Measurements from ENCODE around the gene UNKL.

The UNKL gene

GRCh38 chr16:1371054-1371978 is 43.2 kb downstream of the UNKL start:
- no peak for TF ChIP-seq REST (IDR thresholded peaks at IDR 0.05; ENCODE audit: low read depth)

DNA sequence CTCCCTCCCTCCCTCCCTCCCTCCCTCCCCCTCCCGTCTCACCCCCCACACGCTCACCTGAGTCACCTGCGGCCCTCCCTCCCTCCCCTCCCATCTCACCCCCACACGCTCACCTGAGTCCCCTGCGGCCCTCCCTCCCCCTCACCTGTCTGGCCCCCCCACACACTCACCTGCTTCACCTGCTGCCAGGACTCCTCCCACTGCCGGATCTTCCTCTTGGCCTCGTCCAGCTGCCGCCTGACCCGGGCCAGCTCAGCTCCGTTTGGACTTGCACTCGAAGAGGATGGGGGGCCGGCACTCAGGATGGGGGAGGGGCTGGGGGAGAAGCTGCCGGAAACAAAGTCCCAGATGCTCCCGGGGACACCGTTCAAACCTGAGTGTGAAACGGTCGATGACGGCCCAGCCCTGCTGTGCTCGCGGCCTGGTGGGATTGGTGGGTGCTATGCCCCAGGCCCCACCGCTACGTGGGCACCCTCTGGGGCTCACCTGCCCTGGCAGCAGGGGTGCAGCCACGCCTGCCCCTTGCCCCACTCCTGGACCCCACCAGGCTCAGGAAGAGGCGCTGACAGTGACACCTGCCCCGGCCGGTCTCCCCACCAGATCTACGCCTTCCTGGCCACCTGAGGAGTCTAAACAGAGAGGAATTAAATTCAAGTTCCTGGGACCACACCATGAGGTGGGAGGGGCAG is 46.9 kb downstream of the UNKL start:
- TF ChIP-seq ZBTB7A (IDR thresholded peaks at IDR 0.05; ENCODE audit: low read depth) (no peak), TCF12 (IDR thresholded peaks at IDR 0.05; ENCODE audit: low read depth) (no peak), FOXM1 (IDR thresholded peaks at IDR 0.05; ENCODE audit: borderline replicate concordance, low read depth) (no peak), CREB1 (IDR thresholded peaks at IDR 0.05; ENCODE audit: low read depth) (no peak), EGR1 (IDR thresholded peaks at IDR 0.05) (no peak)

GRCh38 chr16:1366712-1367299 is 47.7 kb downstream of the UNKL start:
- no peak for TF ChIP-seq EGR1 (IDR thresholded peaks at IDR 0.05)
- no peak for TF ChIP-seq CEBPB (IDR thresholded peaks at IDR 0.05)
- TF ChIP-seq FOXM1 (IDR thresholded peaks at IDR 0.05; ENCODE audit: borderline replicate concordance, low read depth): no peak

GRCh38 chr16:1366060-1366711 is 48.3 kb downstream of the UNKL start:
- TF ChIP-seq TEAD4 (IDR thresholded peaks at IDR 0.05) (no peak), MAX (IDR thresholded peaks at IDR 0.05) (no peak), CEBPB (IDR thresholded peaks at IDR 0.05) (no peak), RAD21 (IDR thresholded peaks at IDR 0.05; ENCODE audit: low read depth) (no peak), ZBTB7A (IDR thresholded peaks at IDR 0.05; ENCODE audit: low read depth) (no peak), CREB1 (IDR thresholded peaks at IDR 0.05; ENCODE audit: low read depth) (no peak), REST (IDR thresholded peaks at IDR 0.05; ENCODE audit: low read depth) (no peak), YY1 (IDR thresholded peaks at IDR 0.05; ENCODE audit: low read depth) (no peak), TCF12 (IDR thresholded peaks at IDR 0.05; ENCODE audit: low read depth) (no peak), NFIC (IDR thresholded peaks at IDR 0.05) (no peak), TAF1 (IDR thresholded peaks at IDR 0.05; ENCODE audit: low read depth) (no peak), EP300 (IDR thresholded peaks at IDR 0.05; ENCODE audit: borderline replicate concordance) (no peak), EGR1 (IDR thresholded peaks at IDR 0.05) (no peak), FOXM1 (IDR thresholded peaks at IDR 0.05; ENCODE audit: borderline replicate concordance, low read depth) (no peak)
- TF ChIP-seq, protein P1, sequence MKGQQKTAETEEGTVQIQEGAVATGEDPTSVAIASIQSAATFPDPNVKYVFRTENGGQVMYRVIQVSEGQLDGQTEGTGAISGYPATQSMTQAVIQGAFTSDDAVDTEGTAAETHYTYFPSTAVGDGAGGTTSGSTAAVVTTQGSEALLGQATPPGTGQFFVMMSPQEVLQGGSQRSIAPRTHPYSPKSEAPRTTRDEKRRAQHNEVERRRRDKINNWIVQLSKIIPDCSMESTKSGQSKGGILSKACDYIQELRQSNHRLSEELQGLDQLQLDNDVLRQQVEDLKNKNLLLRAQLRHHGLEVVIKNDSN (IDR thresholded peaks at IDR 0.05): no peak

- TF ChIP-seq REST (IDR thresholded peaks at IDR 0.05; ENCODE audit: low read depth) (no peak), EGR1 (IDR thresholded peaks at IDR 0.05) (no peak), YY1 (IDR thresholded peaks at IDR 0.05; ENCODE audit: low read depth) (no peak), CREB1 (IDR thresholded peaks at IDR 0.05; ENCODE audit: low read depth) (no peak), TCF12 (IDR thresholded peaks at IDR 0.05; ENCODE audit: low read depth) (no peak), MAX (IDR thresholded peaks at IDR 0.05) (no peak), RAD21 (IDR thresholded peaks at IDR 0.05; ENCODE audit: low read depth) (no peak), FOXM1 (IDR thresholded peaks at IDR 0.05; ENCODE audit: borderline replicate concordance, low read depth) (no peak), ZBTB7A (IDR thresholded peaks at IDR 0.05; ENCODE audit: low read depth) (no peak), CEBPB (IDR thresholded peaks at IDR 0.05) (no peak)
- TF ChIP-seq, protein P1 (IDR thresholded peaks at IDR 0.05): no peak
These were observed 50.0 kb downstream of the UNKL start for GRCh38 chr16:1364510-1364909.

Measured in Ishikawa (cell line).